Thyroid gland (tissue), 4 donors: ENCODE measurements around the gene SLC15A2. TPM values are rescaled to one million over a fixed set of nuclear protein-coding genes. Genes with fewer than 3 reads are reported as not detected.

Experiments
- DNase-seq, 2 donors: peaks; one replicate each; pipeline ENCODE4 v3.0.0-alpha.2; 2019
- H3K27ac ChIP-seq, 3 donors: fragments of 200-600 bp; sonication (generic); 1 replicate in 2 of 3; 2 replicates in 1 of 3; pipeline ENCODE4 v1.5.1; 2016 to 2019; ENCODE audit warnings: mild to moderate bottlenecking in 1 of 3, moderate library complexity in 1 of 3
- H3K27me3 ChIP-seq: fragments of 200-600 bp; sonication (generic); one replicate; pipeline ENCODE4 v1.5.1; 2019
- H3K36me3 ChIP-seq, 2 donors: fragments of 200-600 bp; sonication (generic); one replicate each; pipeline ENCODE4 v1.5.1; 2016 to 2019
- H3K4me1 ChIP-seq, 2 donors: fragments of 200-600 bp; sonication (generic); one replicate each; pipeline ENCODE4 v1.5.1; 2017 to 2019
- H3K4me3 ChIP-seq, 3 donors: fragments of 200-600 bp; sonication (generic); replicated peaks in 1 of 3; 1 replicate in 2 of 3; 2 replicates in 1 of 3; pipeline ENCODE4 v1.5.1; 2016; ENCODE audit warnings: mild to moderate bottlenecking in 1 of 3
- H3K9me3 ChIP-seq: fragments of 200-600 bp; sonication (generic); one replicate; pipeline ENCODE4 v1.5.1; 2017
- CTCF ChIP-seq, 6 experiments: fragments of 200-600 bp in 3 of 6; fragments of 450-650 bp in 3 of 6; sonication (generic) in 3 of 6; IDR thresholded peaks; one replicate each; pipeline ENCODE4 v1.5.1; 2016 to 2019; ENCODE audit warnings: antibody characterized with exemption in 6 of 6, mild to moderate bottlenecking in 2 of 6, inconsistent platforms in 1 of 6, moderate library complexity in 1 of 6
- POLR2A ChIP-seq, 2 donors: fragments of 450-650 bp; IDR thresholded peaks; one replicate each; pipeline ENCODE4 v1.6.1; 2017; ENCODE audit warnings: antibody characterized with exemption in 2 of 2, mild to moderate bottlenecking in 2 of 2, moderate library complexity in 1 of 2
- WGBS, 2 donors: methylation state at CpG; one replicate each; pipeline ENCODE4 v1.1.5; 2017; 5-methylcytosine and 5-hydroxymethylcytosine counted together
- intact Hi-C: fragments of 100-400 bp; cut with DNase I; formaldehyde crosslinking; loops from one replicate; pipeline ENCODE4 v1.15.1; 2023
- total RNA-seq, 4 donors: library from RNA; depleted of rRNA; stranded (reverse); fragments of >200 nt; gene quantifications; one replicate each; pipeline ENCODE4 v1.2.3, GENCODE V29; 2016

The SLC15A2 gene
- total RNA-seq, 4 donors from 2014 or later = 3.5 to 10.2 (median 8.7) TPM

- DNase-seq = no peak
- H3K36me3 ChIP-seq = no peaks in the 10 kb centered on the region
- no peaks in the 10 kb centered on the region for H3K9me3 ChIP-seq
- H3K27me3 ChIP-seq = no peaks in the 10 kb centered on the region
- no peak overlapping the region for H3K4me3 ChIP-seq
- 12 to 31% methylated on average over 1 of the region's 1 CpG for WGBS, 2 donors
- intact Hi-C loops = no loop called here
- H3K4me1 ChIP-seq = no peaks in the 10 kb centered on the region
- H3K27ac ChIP-seq = no peak overlapping the region
- TF ChIP-seq CTCF (IDR thresholded peaks at IDR 0.05) (peak in 4 of 6 experiments; percentile 19 to 43 (median 32)), POLR2A (IDR thresholded peaks at IDR 0.05) (no peak)
These were observed 10.7 kb upstream of the SLC15A2 start for GRCh38 chr3:121883507-121883906.

DNA sequence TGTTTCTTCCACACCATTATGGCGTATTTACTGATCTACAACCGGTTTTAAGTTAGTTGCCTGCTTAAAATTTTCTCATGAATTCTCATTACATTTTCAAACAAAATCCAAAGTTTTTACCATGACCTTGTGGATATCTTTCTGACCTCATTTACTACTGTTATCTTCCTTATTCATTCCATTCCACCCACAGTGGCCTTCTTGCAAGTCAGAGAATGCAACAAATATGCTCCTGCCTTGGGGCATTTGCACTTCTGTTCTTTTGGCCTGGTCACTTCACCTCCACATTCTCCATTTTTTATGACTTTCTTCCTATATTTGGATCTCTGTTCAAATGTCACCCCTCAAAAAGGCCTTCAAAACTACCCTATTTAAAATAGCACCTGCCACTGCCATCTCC is 8.8 kb upstream of the SLC15A2 start:
- no peak for TF ChIP-seq CTCF (IDR thresholded peaks at IDR 0.05)
- no peak for TF ChIP-seq POLR2A (IDR thresholded peaks at IDR 0.05)
- 93 to 97% methylated on average over 2 of the region's 2 CpGs for WGBS, 2 donors
- H3K4me3 ChIP-seq = no peak overlapping the region
- H3K36me3 ChIP-seq = no peaks in the 10 kb centered on the region
- no peaks in the 10 kb centered on the region for H3K27me3 ChIP-seq
- no peak for DNase-seq
- no peaks in the 10 kb centered on the region for H3K4me1 ChIP-seq
- no peak overlapping the region for H3K27ac ChIP-seq
- no peaks in the 10 kb centered on the region for H3K9me3 ChIP-seq
- intact Hi-C loops = no loop called here

DNA sequence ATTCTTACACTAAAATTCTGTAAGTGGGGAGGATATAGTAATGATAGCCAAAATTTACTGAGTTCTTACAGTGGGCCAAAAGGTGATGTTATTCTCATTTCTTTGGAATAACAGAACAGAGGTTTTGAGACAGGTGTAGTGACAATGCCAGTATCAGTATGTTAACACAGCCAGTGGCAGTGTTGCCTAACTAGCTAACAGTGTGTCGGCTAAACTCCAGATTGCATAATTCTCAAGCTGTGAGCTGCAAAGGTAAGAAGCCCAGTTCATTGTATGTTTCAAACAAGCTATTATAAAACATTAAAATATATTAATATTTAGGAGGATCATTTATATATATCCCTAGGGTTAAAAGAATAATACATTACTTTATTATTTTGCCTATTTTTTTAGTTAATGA is 920 bp downstream of the SLC15A2 start:
- WGBS, 2 donors = 0% methylated on average over 1 of the region's 1 CpG
- H3K27ac ChIP-seq = peak overlapping the region; percentile 14 to 63 (median 32)
- H3K4me1 ChIP-seq = peaks cover 12 to 17% of the 10 kb centered on the region in 2 donors

GRCh38 chr3:121895736-121896135 is 1.5 kb downstream of the SLC15A2 start:
- no peaks in the 10 kb centered on the region for H3K36me3 ChIP-seq
- peak in 1 of 2 donors; percentile 6 for DNase-seq
- no peak overlapping the region for H3K4me3 ChIP-seq
- peaks cover 12 to 17% of the 10 kb centered on the region in 2 donors for H3K4me1 ChIP-seq
- TF ChIP-seq CTCF (IDR thresholded peaks at IDR 0.05) = no peak
- no peak for TF ChIP-seq POLR2A (IDR thresholded peaks at IDR 0.05)
- intact Hi-C loops = no loop called here
- no peak overlapping the region for H3K27ac ChIP-seq
- H3K27me3 ChIP-seq = no peaks in the 10 kb centered on the region
- no peaks in the 10 kb centered on the region for H3K9me3 ChIP-seq

More for the DNA sequence above, 920 bp downstream of the SLC15A2 start:
- Histone ChIP-seq H3K4me3 (no peak overlapping the region), H3K36me3 (no peaks in the 10 kb centered on the region), H3K9me3 (no peaks in the 10 kb centered on the region), H3K27me3 (no peaks in the 10 kb centered on the region)
- peak in 1 of 2 donors; percentile 10 for DNase-seq
- intact Hi-C loops = no loop called here
- TF ChIP-seq CTCF (IDR thresholded peaks at IDR 0.05) (no peak), POLR2A (IDR thresholded peaks at IDR 0.05) (no peak)

GRCh38 chr3:121896823-121897222 is 2.6 kb downstream of the SLC15A2 start:
- no peaks in the 10 kb centered on the region for H3K9me3 ChIP-seq
- no peak overlapping the region for H3K27ac ChIP-seq
- DNase-seq = no peak
- TF ChIP-seq POLR2A (IDR thresholded peaks at IDR 0.05) (no peak), CTCF (IDR thresholded peaks at IDR 0.05) (no peak)
- H3K4me1 ChIP-seq = peaks cover 12 to 17% of the 10 kb centered on the region in 2 donors
- no peak overlapping the region for H3K4me3 ChIP-seq
- H3K27me3 ChIP-seq = no peaks in the 10 kb centered on the region
- H3K36me3 ChIP-seq = no peaks in the 10 kb centered on the region
- intact Hi-C loops = no loop called here
